Sigmoid colon (tissue), 7 donors: ENCODE results near the gene MYBPC1. TPM values are rescaled to one million over a fixed set of nuclear protein-coding genes. Genes with fewer than 3 reads are reported as not detected.
"Not testable (repeated sequence)": the region's sequence is repeated elsewhere in the genome, so short reads cannot be mapped to it uniquely, and the experiment has no call there.

Source experiments
- DNase-seq: peaks from one replicate; pipeline ENCODE4 v3.0.0-alpha.2; 2019
- H3K27ac ChIP-seq, 4 donors: fragments of 200-600 bp; sonication (generic); one replicate each; pipeline ENCODE4 v1.5.1; 2016 to 2019; ENCODE audit warnings: mild to moderate bottlenecking in 1 of 4
- H3K27me3 ChIP-seq, 3 donors: fragments of 200-600 bp; sonication (generic); one replicate each; pipeline ENCODE4 v1.5.1; 2019; ENCODE audit warnings: mild to moderate bottlenecking in 1 of 3
- H3K36me3 ChIP-seq, 4 donors: fragments of 200-600 bp; sonication (generic); one replicate each; pipeline ENCODE4 v1.5.1; 2016 to 2019
- H3K4me1 ChIP-seq, 4 donors: fragments of 200-600 bp; sonication (generic); one replicate each; pipeline ENCODE4 v1.5.1; 2017 to 2019
- H3K4me3 ChIP-seq, 4 donors: fragments of 200-600 bp; sonication (generic); one replicate each; pipeline ENCODE4 v1.5.1; 2017 to 2019; ENCODE audit warnings: mild to moderate bottlenecking in 2 of 4, moderate library complexity in 1 of 4
- H3K9me3 ChIP-seq, 4 donors: fragments of 200-600 bp in 3 of 4; sonication (generic) in 3 of 4; one replicate each; pipeline versions ENCODE4 v1.5.1 to v1.6.1; 2013 to 2019
- CTCF ChIP-seq, 4 experiments: fragments of 450-650 bp in 3 of 4; fragments of 200-600 bp in 1 of 4; IDR thresholded peaks; one replicate each; pipeline ENCODE4 v1.5.1; 2016 to 2019; ENCODE audit warnings: antibody characterized with exemption in 4 of 4, mild to moderate bottlenecking in 3 of 4, moderate library complexity in 2 of 4
- EP300 ChIP-seq, 4 donors: sonication (generic); formaldehyde crosslinking; IDR thresholded peaks; one replicate each; pipeline ENCODE4 v1.6.1; 2017; ENCODE audit warnings: antibody characterized with exemption in 4 of 4
- POLR2A ChIP-seq, 2 donors: fragments of 450-650 bp; IDR thresholded peaks; one replicate each; pipeline ENCODE4 v1.6.1; 2016; ENCODE audit warnings: antibody characterized with exemption in 2 of 2, mild to moderate bottlenecking in 2 of 2, moderate library complexity in 2 of 2
- POLR2AphosphoS5 ChIP-seq, 4 donors: sonication (generic); formaldehyde crosslinking; IDR thresholded peaks; one replicate each; pipeline ENCODE4 v1.6.1; 2017; ENCODE audit warnings: antibody characterized with exemption in 4 of 4
- WGBS, 2 donors: extraction: QIAGEN DNeasy Blood & Tissue Kit; methylation state at CpG; one replicate each; pipeline ENCODE4 v1.1.7; 2013; 5-methylcytosine and 5-hydroxymethylcytosine counted together
- intact Hi-C: fragments of 100-400 bp; cut with DNase I; formaldehyde crosslinking; loops from one replicate; pipeline ENCODE4 v1.15.1; 2023
- polyA plus RNA-seq, 3 donors: library from polyadenylated mRNA; stranded (reverse); fragments of 200-250 nt; gene quantifications; one replicate each; pipeline ENCODE4 v1.2.3, GENCODE V29; 2013
- total RNA-seq, 4 donors: library from RNA; depleted of rRNA; stranded (reverse); fragments of >200 nt; gene quantifications; one replicate each; pipeline ENCODE4 v1.1.0, GENCODE V29; 2016
- donor health status: healthy with polysubstance abuse.
- donor health status: Bipolar disorder and iron deficiency.
- donor health status: healthy.

MYBPC1 gene
- total and polyA plus RNA-seq, 7 donors = 0.16 to 18.6 (median 2.1) TPM

- no peak for TF ChIP-seq CTCF (IDR thresholded peaks at IDR 0.05)
- no peak for TF ChIP-seq EP300 (IDR thresholded peaks at IDR 0.05)
- no peak for TF ChIP-seq POLR2A (IDR thresholded peaks at IDR 0.05)
- TF ChIP-seq POLR2AphosphoS5 (IDR thresholded peaks at IDR 0.05) = no peak
- no peaks in the 10 kb centered on the region for H3K27me3 ChIP-seq
- peaks cover 0 to 5% (median 0%) of the 10 kb centered on the region in 4 donors for H3K4me1 ChIP-seq
- H3K36me3 ChIP-seq = no peaks in the 10 kb centered on the region
- no peak for DNase-seq
- intact Hi-C loops = no loop called here
- no peaks in the 10 kb centered on the region for H3K9me3 ChIP-seq
- no peak overlapping the region for H3K27ac ChIP-seq
- no peak overlapping the region for H3K4me3 ChIP-seq
Observed at GRCh38 chr12:101678081-101678480, 83.3 kb downstream of the MYBPC1 start.

- no peak overlapping the region for H3K27ac ChIP-seq
- TF ChIP-seq POLR2A (IDR thresholded peaks at IDR 0.05) = no peak
- TF ChIP-seq EP300 (IDR thresholded peaks at IDR 0.05) = no peak
- no peak for TF ChIP-seq POLR2AphosphoS5 (IDR thresholded peaks at IDR 0.05)
- no peak for TF ChIP-seq CTCF (IDR thresholded peaks at IDR 0.05)
- H3K36me3 ChIP-seq = no peaks in the 10 kb centered on the region
- no peaks in the 10 kb centered on the region for H3K9me3 ChIP-seq
- no peaks in the 10 kb centered on the region for H3K27me3 ChIP-seq
- no peak overlapping the region for H3K4me3 ChIP-seq
- peaks cover 0 to 5% (median 0%) of the 10 kb centered on the region in 4 donors for H3K4me1 ChIP-seq
- intact Hi-C loops = no loop called here
- DNase-seq = no peak
- WGBS, 2 donors = 85 to 90% methylated on average over 3 of the region's 3 CpGs
Observed at GRCh38 chr12:101680240-101680639, 85.5 kb downstream of the MYBPC1 start.

GRCh38 chr12:101680647-101681046 lies 85.9 kb downstream of the MYBPC1 start:
- H3K4me1 ChIP-seq = peaks cover 0 to 5% (median 0%) of the 10 kb centered on the region in 4 donors
- intact Hi-C loops = no loop called here
- no peak for DNase-seq
- no peaks in the 10 kb centered on the region for H3K27me3 ChIP-seq
- no peaks in the 10 kb centered on the region for H3K9me3 ChIP-seq
- no peak overlapping the region for H3K27ac ChIP-seq
- TF ChIP-seq POLR2A (IDR thresholded peaks at IDR 0.05) (no peak), POLR2AphosphoS5 (IDR thresholded peaks at IDR 0.05) (no peak), EP300 (IDR thresholded peaks at IDR 0.05) (no peak), CTCF (IDR thresholded peaks at IDR 0.05) (no peak)
- no peaks in the 10 kb centered on the region for H3K36me3 ChIP-seq
- H3K4me3 ChIP-seq = no peak overlapping the region

DNA sequence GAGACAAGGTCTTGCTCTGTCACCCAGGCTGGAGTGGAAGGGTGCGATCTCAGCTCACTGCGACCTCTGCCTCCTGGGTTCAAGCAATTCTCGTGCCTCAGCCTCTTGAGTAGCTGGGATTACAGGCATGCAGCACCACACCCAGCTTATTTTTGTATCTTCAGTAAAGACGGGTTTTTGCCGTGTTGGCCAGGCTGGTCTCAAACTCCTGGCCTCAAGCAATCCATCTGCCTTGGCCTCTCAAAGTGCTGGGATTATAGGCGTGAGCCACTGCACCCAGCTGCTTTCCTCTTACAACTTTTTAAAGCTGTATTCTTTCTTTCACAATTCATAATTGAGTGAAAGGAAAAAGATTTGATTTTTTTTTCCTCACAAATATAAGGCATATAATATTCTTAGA lies 86.9 kb downstream of the MYBPC1 start:
- intact Hi-C loops, H3K27me3 ChIP-seq, H3K4me3 ChIP-seq, H3K4me1 ChIP-seq, H3K27ac ChIP-seq, DNase-seq, H3K9me3 ChIP-seq, H3K36me3 ChIP-seq: not testable (repeated sequence)
- WGBS, 2 donors = 42 to 78% methylated on average over 6 of the region's 6 CpGs

DNA sequence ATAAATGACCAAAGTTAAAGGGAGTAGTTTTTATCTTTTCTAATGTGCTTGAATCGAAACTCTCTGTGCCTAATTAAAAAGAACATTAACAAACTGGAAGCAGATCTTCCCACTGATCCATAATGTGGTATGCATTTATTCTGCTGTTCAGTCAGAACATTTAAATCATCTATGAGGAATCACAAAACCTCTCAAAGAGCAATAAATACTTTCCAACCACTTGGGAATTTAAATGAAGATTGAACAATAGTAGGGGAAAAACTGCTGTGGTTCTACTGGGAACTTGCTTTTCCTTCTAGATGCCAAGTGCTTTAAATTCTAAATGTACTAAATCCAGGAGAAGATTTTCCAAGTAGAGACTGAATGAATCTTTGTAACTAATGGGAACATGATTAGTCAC lies 90.3 kb downstream of the MYBPC1 start:
- WGBS, 2 donors = 90 to 93% methylated on average over 1 of the region's 1 CpG
- Histone ChIP-seq H3K36me3 (no peaks in the 10 kb centered on the region), H3K27me3 (no peaks in the 10 kb centered on the region), H3K4me1 (peaks cover 0 to 3% (median 0%) of the 10 kb centered on the region in 4 donors), H3K9me3 (no peaks in the 10 kb centered on the region), H3K27ac (no peak overlapping the region), H3K4me3 (no peak overlapping the region)
- intact Hi-C loops = no loop called here
- TF ChIP-seq POLR2AphosphoS5 (IDR thresholded peaks at IDR 0.05) (no peak), POLR2A (IDR thresholded peaks at IDR 0.05) (no peak), EP300 (IDR thresholded peaks at IDR 0.05) (no peak), CTCF (IDR thresholded peaks at IDR 0.05) (no peak)
- no peak for DNase-seq
